Measurements from ENCODE around the gene POFUT2. TPM values are rescaled to one million over a fixed set of nuclear protein-coding genes. Genes with fewer than 3 reads are reported as not detected.
A peak's percentile ranks its signal among the peaks of the same experiment; 100 is the strongest.

The POFUT2 gene
- total RNA-seq, 2 experiments from 2014 or later, result 17.0 to 20.5 TPM

- intact Hi-C loops (cut with micrococcal nuclease; ENCODE audit: unreplicated experiment), result no loop called here
- Histone ChIP-seq H2AFZ (ENCODE audit: low read length) (no peak overlapping the region), H3K4me1 (ENCODE audit: insufficient read depth, low read length, poor library complexity, severe bottlenecking) (no peaks in the 10 kb centered on the region), H3K27ac (ENCODE audit: low read depth, low read length, poor library complexity, severe bottlenecking) (no peak overlapping the region), H3K36me3 (ENCODE audit: insufficient read depth, low read length) (peaks cover 6% of the 10 kb centered on the region; the same call in 1 of the 2 replicates), H3K4me2 (ENCODE audit: low read length) (no peak overlapping the region), H3K9me2 (ENCODE audit: insufficient read depth, low read length) (no peaks in the 10 kb centered on the region), H3K79me2 (ENCODE audit: insufficient read depth, low read depth, low read length) (no peaks in the 10 kb centered on the region), H3K9me3 (ENCODE audit: low read length) (no peaks in the 10 kb centered on the region), H3K4me3 (ENCODE audit: low read depth, low read length, poor library complexity, severe bottlenecking) (no peak overlapping the region), H4K20me1 (ENCODE audit: insufficient read depth, low read length) (no peaks in the 10 kb centered on the region)
- BruUV-seq (replicated peaks), result no TSS peak
- ChIA-PET CTCF (ENCODE audit: unreplicated experiment) (no interaction called here), POLR2A (no interaction called here)
- no peak for TF ChIP-seq EZH2phosphoT487 (IDR thresholded peaks at IDR 0.05; ENCODE audit: borderline replicate concordance, low read depth, low read length)
- TF ChIP-seq CTCF (conservative IDR thresholded peaks at IDR 0.05; ENCODE audit: low read length), result 0 out of 2 replicates have a peak, but pooled peaks have one; percentile 18
- DNase-seq (ENCODE audit: low spot score), result no peak
These were observed 2.2 kb upstream of the POFUT2 start for GRCh38 chr21:45289655-45290515.

- Histone ChIP-seq H3K27ac (ENCODE audit: low read depth, low read length, poor library complexity, severe bottlenecking) (no peak overlapping the region), H4K20me1 (ENCODE audit: insufficient read depth, low read length) (no peaks in the 10 kb centered on the region), H3K9me2 (ENCODE audit: insufficient read depth, low read length) (no peaks in the 10 kb centered on the region), H3K36me3 (ENCODE audit: insufficient read depth, low read length) (peaks cover 11% of the 10 kb centered on the region; the same call in 1 of the 2 replicates), H2AFZ (ENCODE audit: low read length) (no peak overlapping the region), H3K4me1 (ENCODE audit: insufficient read depth, low read length, poor library complexity, severe bottlenecking) (no peaks in the 10 kb centered on the region), H3K9me3 (ENCODE audit: low read length) (no peaks in the 10 kb centered on the region), H3K4me2 (ENCODE audit: low read length) (no peak overlapping the region), H3K79me2 (ENCODE audit: insufficient read depth, low read depth, low read length) (no peaks in the 10 kb centered on the region), H3K4me3 (ENCODE audit: low read depth, low read length, poor library complexity, severe bottlenecking) (no peak overlapping the region)
- BruUV-seq (replicated peaks), result no TSS peak
- no peak for DNase-seq (ENCODE audit: low spot score)
- CTCF ChIA-PET (ENCODE audit: unreplicated experiment), result no interaction called here
- POLR2A ChIA-PET, result no interaction called here
- no peak for TF ChIP-seq CTCF (conservative IDR thresholded peaks at IDR 0.05; ENCODE audit: low read length)
- TF ChIP-seq EZH2phosphoT487 (IDR thresholded peaks at IDR 0.05; ENCODE audit: borderline replicate concordance, low read depth, low read length), result no peak
- intact Hi-C loops (cut with micrococcal nuclease; ENCODE audit: unreplicated experiment), result no loop called here
These were observed 1.4 kb upstream of the POFUT2 start for GRCh38 chr21:45289134-45289533.

- peak overlapping the region; percentile 61 for H3K4me2 ChIP-seq (ENCODE audit: low read length)
- no peak overlapping the region for H3K27ac ChIP-seq (ENCODE audit: low read depth, low read length, poor library complexity, severe bottlenecking)
- no peak for TF ChIP-seq CTCF (conservative IDR thresholded peaks at IDR 0.05; ENCODE audit: low read length)
- TF ChIP-seq EZH2phosphoT487 (IDR thresholded peaks at IDR 0.05; ENCODE audit: borderline replicate concordance, low read depth, low read length), result no peak
- H2AFZ ChIP-seq (ENCODE audit: low read length), result no peak overlapping the region
- no peaks in the 10 kb centered on the region for H3K4me1 ChIP-seq (ENCODE audit: insufficient read depth, low read length, poor library complexity, severe bottlenecking)
- H3K36me3 ChIP-seq (ENCODE audit: insufficient read depth, low read length), result peaks cover 11% of the 10 kb centered on the region; the same call in 1 of the 2 replicates
- CTCF ChIA-PET (ENCODE audit: unreplicated experiment), result interaction anchor here (0.6 kb wide), 1 partner anchor 76 kb away, joined by 13 read pairs; no protein-coding TSS in a partner anchor
- peak overlapping the region; percentile 93 for H3K4me3 ChIP-seq (ENCODE audit: low read depth, low read length, poor library complexity, severe bottlenecking)
- no peaks in the 10 kb centered on the region for H3K79me2 ChIP-seq (ENCODE audit: insufficient read depth, low read depth, low read length)
- intact Hi-C loops (cut with micrococcal nuclease; ENCODE audit: unreplicated experiment), result loop anchor here (1.0 kb wide), 1 partner anchor 136 kb away; no protein-coding TSS in a partner anchor
- DNase-seq (ENCODE audit: low spot score), result no peak
- BruUV-seq (replicated peaks), result no TSS peak
- no peaks in the 10 kb centered on the region for H3K9me3 ChIP-seq (ENCODE audit: low read length)
- no peaks in the 10 kb centered on the region for H4K20me1 ChIP-seq (ENCODE audit: insufficient read depth, low read length)
- POLR2A ChIA-PET, result interaction anchor here (0.6 to 0.7 kb wide), 2 partner anchors 200 to 262 kb away, joined by 4 to 5 read pairs; no protein-coding TSS in a partner anchor
- no peaks in the 10 kb centered on the region for H3K9me2 ChIP-seq (ENCODE audit: insufficient read depth, low read length)
These were observed 746 bp upstream of the POFUT2 start for GRCh38 chr21:45288441-45288841.
